Measurements from ENCODE around the gene PSAT1. TPM values are rescaled to one million over a fixed set of nuclear protein-coding genes. Genes with fewer than 3 reads are reported as not detected.
A peak's percentile ranks its signal among the peaks of the same experiment; 100 is the strongest.

Gene PSAT1
- 162 TPM for polyA plus RNA-seq (2013, experiment 1 of 2)
- polyA plus RNA-seq (2013, experiment 2 of 2) = 192 TPM

DNA sequence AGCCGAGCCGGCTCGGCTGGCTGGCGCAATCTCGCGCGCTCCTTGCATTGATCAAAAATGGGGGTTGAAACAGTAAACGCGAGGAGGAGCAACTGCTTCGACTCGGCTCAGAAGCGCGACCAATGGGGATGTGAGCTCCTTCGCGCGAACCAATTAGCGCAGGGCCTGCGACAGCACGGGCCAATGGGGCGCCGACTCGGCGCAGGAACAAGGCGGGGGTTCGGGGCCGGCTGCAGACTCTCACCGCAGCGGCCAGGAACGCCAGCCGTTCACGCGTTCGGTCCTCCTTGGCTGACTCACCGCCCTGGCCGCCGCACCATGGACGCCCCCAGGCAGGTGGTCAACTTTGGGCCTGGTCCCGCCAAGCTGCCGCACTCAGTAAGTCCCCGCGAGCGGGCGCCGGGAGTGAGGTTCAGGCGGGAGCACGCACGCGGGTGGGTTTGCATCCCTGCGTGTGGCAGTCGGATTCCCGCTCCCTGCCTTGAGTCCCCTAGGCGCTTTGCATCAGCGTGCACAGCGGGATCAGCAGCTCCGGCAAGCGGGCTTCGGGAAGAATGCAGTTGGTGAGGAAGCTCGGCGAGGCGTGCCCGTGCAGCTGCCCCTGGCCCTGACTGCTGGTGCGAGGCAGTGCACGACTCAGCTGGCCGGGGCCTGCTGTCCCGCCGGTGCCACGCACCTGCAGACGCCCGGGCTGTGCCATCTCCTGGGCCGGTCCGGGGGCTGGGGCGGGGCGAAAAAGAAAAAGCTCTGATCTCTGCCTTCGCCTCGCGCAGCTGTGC is at the start of gene PSAT1:
TSS of gene PSAT1 (plus strand) at position 233 of the 779 bp plus-strand sequence. CDS start at position 319, 86 bp downstream.
- H3K4me3 ChIP-seq (ENCODE audit: extremely low read depth, insufficient read depth, low read length, poor library complexity, severe bottlenecking) = peak within 1 kb of the TSS; percentile 69
- H3K4me1 ChIP-seq (ENCODE audit: control insufficient read depth, insufficient read depth, low read length, poor library complexity, severe bottlenecking) = peaks cover 11% of the 10 kb centered on the region
- 0% methylated on average over 64 to 74 of the region's 76 CpGs for WGBS, 2 experiments (ENCODE audit: insufficient coverage in 2 of 2)
- peaks cover 27% of the 10 kb centered on the region for H3K36me3 ChIP-seq (ENCODE audit: control insufficient read depth, insufficient read depth, low read length)
- H3K27ac ChIP-seq (ENCODE audit: low read depth, low read length, severe bottlenecking) = peak within 1 kb of the TSS; percentile 98
- no peaks in the 10 kb centered on the region for H3K9me3 ChIP-seq (ENCODE audit: control insufficient read depth, low read length)

DNA sequence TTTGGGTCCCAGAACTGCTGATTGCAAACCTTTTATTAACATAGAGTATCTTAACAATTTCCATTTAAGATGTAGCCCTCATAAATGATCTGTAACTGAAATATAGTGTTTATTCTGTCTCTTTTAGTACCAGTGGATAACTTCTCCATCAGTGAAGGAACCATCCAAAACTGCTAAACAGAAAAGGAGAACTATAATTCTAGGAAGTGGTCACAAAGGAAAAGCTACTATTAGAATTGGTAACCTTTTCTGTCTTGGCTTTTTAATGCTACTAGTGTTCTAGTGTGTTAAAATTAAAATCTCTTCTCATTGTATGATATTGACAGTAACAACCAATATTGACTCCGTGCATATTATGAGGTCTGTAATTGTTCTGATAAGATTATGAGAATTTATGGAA is 48.3 kb upstream of the PSAT1 start:
- Histone ChIP-seq H3K36me3 (ENCODE audit: control insufficient read depth, insufficient read depth, low read length) (peaks cover 33% of the 10 kb centered on the region), H3K4me1 (ENCODE audit: control insufficient read depth, insufficient read depth, low read length, poor library complexity, severe bottlenecking) (no peaks in the 10 kb centered on the region), H3K9me3 (ENCODE audit: control insufficient read depth, low read length) (no peaks in the 10 kb centered on the region), H3K27ac (ENCODE audit: low read depth, low read length, severe bottlenecking) (no peak overlapping the region), H3K4me3 (ENCODE audit: extremely low read depth, insufficient read depth, low read length, poor library complexity, severe bottlenecking) (no peak overlapping the region)
- no CpG with 5 or more reads among the region's 1 CpG for WGBS, 2 experiments (ENCODE audit: insufficient coverage in 2 of 2)

DNA sequence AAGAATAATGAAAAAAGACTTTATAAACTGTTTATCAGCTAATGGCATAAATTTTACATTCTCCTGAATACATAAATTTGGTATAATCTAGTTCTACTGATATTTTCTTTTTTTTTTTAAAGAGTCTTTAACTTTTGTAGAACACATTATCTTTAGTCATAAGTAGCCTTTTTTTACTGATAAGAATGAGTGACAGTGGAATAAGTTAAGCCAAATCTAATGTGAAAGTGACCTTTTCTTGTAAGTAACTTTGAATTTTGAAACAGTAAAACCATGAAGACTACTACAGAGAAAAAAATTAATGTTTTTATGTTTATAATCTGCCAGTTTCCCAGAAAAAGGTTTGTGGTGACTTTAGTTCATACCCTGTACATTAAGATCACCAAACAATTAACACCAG is 47.4 kb upstream of the PSAT1 start:
- no peaks in the 10 kb centered on the region for H3K9me3 ChIP-seq (ENCODE audit: control insufficient read depth, low read length)
- H3K4me1 ChIP-seq (ENCODE audit: control insufficient read depth, insufficient read depth, low read length, poor library complexity, severe bottlenecking) = no peaks in the 10 kb centered on the region
- H3K36me3 ChIP-seq (ENCODE audit: control insufficient read depth, insufficient read depth, low read length) = peaks cover 34% of the 10 kb centered on the region
- H3K27ac ChIP-seq (ENCODE audit: low read depth, low read length, severe bottlenecking) = no peak overlapping the region
- H3K4me3 ChIP-seq (ENCODE audit: extremely low read depth, insufficient read depth, low read length, poor library complexity, severe bottlenecking) = no peak overlapping the region

DNA sequence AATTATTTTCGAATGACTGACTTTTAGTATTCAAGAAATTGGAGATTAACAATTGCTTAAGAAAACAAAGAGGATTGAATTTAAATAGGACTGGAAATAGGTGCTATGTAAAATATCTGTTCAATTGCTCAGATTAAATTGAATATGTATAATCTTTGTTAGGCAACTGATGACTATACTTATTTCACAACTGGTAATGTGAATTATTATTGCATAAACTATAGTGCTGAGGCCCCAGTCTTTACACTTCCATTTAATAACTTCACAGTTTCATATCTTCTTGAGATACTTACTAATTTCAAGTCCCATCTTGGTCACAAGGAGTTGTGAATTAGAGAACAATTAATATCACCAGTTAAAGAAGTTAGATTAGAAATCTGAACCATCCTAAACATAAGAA is 44.3 kb upstream of the PSAT1 start:
- no peak overlapping the region for H3K4me3 ChIP-seq (ENCODE audit: extremely low read depth, insufficient read depth, low read length, poor library complexity, severe bottlenecking)
- H3K4me1 ChIP-seq (ENCODE audit: control insufficient read depth, insufficient read depth, low read length, poor library complexity, severe bottlenecking) = no peaks in the 10 kb centered on the region
- H3K36me3 ChIP-seq (ENCODE audit: control insufficient read depth, insufficient read depth, low read length) = peaks cover 30% of the 10 kb centered on the region
- no peaks in the 10 kb centered on the region for H3K9me3 ChIP-seq (ENCODE audit: control insufficient read depth, low read length)
- WGBS, 2 experiments (ENCODE audit: insufficient coverage in 2 of 2) = no CpG with 5 or more reads among the region's 1 CpG
- no peak overlapping the region for H3K27ac ChIP-seq (ENCODE audit: low read depth, low read length, severe bottlenecking)

DNA sequence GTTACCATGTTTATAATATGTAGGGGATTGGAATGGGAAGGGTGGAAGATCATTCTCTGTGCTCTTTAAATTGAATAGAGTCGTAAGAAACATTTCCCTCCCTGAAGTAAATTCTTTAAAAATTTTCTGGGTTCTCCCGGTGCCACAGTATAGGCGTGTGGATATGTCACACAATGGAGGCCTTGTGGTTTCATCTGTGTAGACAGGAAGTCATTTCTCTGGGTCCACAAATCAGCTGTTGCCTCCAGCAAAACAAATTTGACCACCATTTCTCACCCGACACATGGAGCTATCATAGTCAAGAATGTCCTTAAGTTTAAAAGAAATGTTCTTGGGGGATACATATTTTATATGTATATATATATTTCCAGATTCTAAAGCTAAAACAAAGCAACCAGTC is 43.6 kb upstream of the PSAT1 start:
- Histone ChIP-seq H3K4me3 (ENCODE audit: extremely low read depth, insufficient read depth, low read length, poor library complexity, severe bottlenecking) (no peak overlapping the region), H3K4me1 (ENCODE audit: control insufficient read depth, insufficient read depth, low read length, poor library complexity, severe bottlenecking) (no peaks in the 10 kb centered on the region), H3K27ac (ENCODE audit: low read depth, low read length, severe bottlenecking) (no peak overlapping the region), H3K9me3 (ENCODE audit: control insufficient read depth, low read length) (no peaks in the 10 kb centered on the region), H3K36me3 (ENCODE audit: control insufficient read depth, insufficient read depth, low read length) (peaks cover 37% of the 10 kb centered on the region)
- 73 to 92% methylated on average over 2 of the region's 4 CpGs for WGBS, 2 experiments (ENCODE audit: insufficient coverage in 2 of 2)

DNA sequence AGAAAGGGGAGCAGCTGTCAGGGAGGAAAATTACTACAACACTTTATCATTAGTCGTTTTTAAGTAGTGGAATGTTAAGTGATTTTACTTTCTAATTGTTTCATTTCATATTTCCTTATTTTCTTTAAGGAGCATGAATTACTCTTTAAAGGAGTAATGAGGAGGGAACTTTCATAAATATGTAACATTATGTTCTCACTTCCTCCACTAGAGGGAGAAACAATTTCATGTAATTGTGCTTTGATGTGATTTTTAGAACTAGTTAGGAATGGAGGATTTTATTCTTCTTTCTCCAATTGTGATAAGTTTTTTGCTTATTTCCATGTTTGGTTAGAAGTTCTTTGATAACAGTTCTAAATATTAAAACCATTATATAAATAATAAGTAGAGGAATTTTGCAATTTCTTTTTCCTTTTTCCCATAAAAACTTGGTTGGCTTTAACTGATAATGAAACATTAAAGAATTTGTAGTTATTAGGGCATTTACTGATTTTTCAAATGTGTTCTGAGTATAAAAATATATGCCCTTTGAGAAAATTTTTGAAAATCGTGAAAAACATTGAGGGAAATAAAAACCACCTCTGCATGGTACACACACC is 35.4 kb upstream of the PSAT1 start:
- H3K4me1 ChIP-seq (ENCODE audit: control insufficient read depth, insufficient read depth, low read length, poor library complexity, severe bottlenecking) = no peaks in the 10 kb centered on the region
- no peaks in the 10 kb centered on the region for H3K9me3 ChIP-seq (ENCODE audit: control insufficient read depth, low read length)
- no peak overlapping the region for H3K27ac ChIP-seq (ENCODE audit: low read depth, low read length, severe bottlenecking)
- peaks cover 43% of the 10 kb centered on the region for H3K36me3 ChIP-seq (ENCODE audit: control insufficient read depth, insufficient read depth, low read length)
- no peak overlapping the region for H3K4me3 ChIP-seq (ENCODE audit: extremely low read depth, insufficient read depth, low read length, poor library complexity, severe bottlenecking)
- WGBS, 2 experiments (ENCODE audit: insufficient coverage in 2 of 2) = no CpG with 5 or more reads among the region's 2 CpGs

DNA sequence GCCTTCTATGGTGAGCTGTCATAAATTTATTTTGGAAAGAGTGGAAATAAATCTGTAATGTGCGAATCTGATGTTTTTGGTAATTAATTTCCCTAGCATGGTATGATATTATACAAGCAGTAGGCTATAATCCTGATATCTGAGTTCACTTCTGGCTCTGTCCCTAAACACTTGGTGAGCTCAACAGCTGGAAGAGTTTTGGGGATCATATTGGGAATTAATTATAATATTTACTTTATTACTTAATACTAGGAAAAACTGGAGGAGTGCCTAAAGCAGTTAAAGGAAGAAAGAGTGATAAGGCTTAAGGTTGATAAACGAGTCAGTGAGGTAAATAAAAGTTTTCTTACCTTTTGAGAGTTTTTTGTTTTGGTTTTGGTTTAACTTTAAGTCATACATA is 34.3 kb upstream of the PSAT1 start:
- Histone ChIP-seq H3K27ac (ENCODE audit: low read depth, low read length, severe bottlenecking) (no peak overlapping the region), H3K4me3 (ENCODE audit: extremely low read depth, insufficient read depth, low read length, poor library complexity, severe bottlenecking) (no peak overlapping the region), H3K9me3 (ENCODE audit: control insufficient read depth, low read length) (no peaks in the 10 kb centered on the region), H3K36me3 (ENCODE audit: control insufficient read depth, insufficient read depth, low read length) (peaks cover 43% of the 10 kb centered on the region), H3K4me1 (ENCODE audit: control insufficient read depth, insufficient read depth, low read length, poor library complexity, severe bottlenecking) (no peaks in the 10 kb centered on the region)
- WGBS, 2 experiments (ENCODE audit: insufficient coverage in 2 of 2) = 83% methylated on average over 1 of the region's 2 CpGs; no CpG with 5 or more reads in 1 of the 2 experiments

DNA sequence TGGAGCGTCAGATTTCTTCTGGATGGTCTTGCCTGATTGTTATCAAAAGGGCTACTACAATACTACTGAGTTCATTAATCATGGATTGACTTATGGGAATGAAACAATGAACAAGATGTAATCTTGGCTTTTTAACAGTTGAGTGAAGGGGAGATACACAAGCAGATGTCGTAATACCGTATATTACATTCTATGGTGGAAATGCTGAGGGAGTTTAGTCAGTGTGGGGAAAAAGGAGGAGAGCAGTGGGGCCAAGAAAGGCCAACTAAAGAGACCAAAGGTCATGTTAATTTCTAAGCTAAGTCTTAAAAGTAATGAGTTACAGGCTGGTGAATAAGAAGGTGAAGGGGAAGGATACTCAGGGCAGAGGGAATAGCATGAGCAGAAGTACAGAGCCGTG is 29.0 kb upstream of the PSAT1 start:
- Histone ChIP-seq H3K4me3 (ENCODE audit: extremely low read depth, insufficient read depth, low read length, poor library complexity, severe bottlenecking) (no peak overlapping the region), H3K27ac (ENCODE audit: low read depth, low read length, severe bottlenecking) (no peak overlapping the region), H3K36me3 (ENCODE audit: control insufficient read depth, insufficient read depth, low read length) (peaks cover 56% of the 10 kb centered on the region), H3K4me1 (ENCODE audit: control insufficient read depth, insufficient read depth, low read length, poor library complexity, severe bottlenecking) (no peaks in the 10 kb centered on the region), H3K9me3 (ENCODE audit: control insufficient read depth, low read length) (no peaks in the 10 kb centered on the region)
- 96 to 100% methylated on average over 3 of the region's 4 CpGs for WGBS, 2 experiments (ENCODE audit: insufficient coverage in 2 of 2)

DNA sequence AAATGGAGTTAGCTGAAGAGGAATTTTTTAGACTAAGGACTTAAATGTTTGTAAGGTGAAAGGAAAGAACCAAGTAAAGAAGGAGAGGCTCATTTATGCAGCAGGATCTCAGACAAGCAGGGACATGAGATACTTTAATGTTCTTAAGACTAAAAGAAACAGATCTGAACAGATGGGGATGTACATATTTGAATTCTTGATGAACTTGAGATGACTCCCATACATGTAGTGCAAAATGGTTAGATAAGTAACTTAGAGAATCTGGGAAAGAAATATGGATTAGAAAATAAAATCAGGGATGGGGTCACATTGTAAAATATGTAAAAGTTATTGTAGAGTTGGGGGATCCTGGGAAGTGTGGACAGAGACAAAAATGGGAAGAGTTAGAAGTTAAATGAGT is 27.1 kb upstream of the PSAT1 start:
- peaks cover 55% of the 10 kb centered on the region for H3K36me3 ChIP-seq (ENCODE audit: control insufficient read depth, insufficient read depth, low read length)
- H3K9me3 ChIP-seq (ENCODE audit: control insufficient read depth, low read length) = no peaks in the 10 kb centered on the region
- H3K27ac ChIP-seq (ENCODE audit: low read depth, low read length, severe bottlenecking) = no peak overlapping the region
- no peak overlapping the region for H3K4me3 ChIP-seq (ENCODE audit: extremely low read depth, insufficient read depth, low read length, poor library complexity, severe bottlenecking)
- H3K4me1 ChIP-seq (ENCODE audit: control insufficient read depth, insufficient read depth, low read length, poor library complexity, severe bottlenecking) = peaks cover 7% of the 10 kb centered on the region

DNA sequence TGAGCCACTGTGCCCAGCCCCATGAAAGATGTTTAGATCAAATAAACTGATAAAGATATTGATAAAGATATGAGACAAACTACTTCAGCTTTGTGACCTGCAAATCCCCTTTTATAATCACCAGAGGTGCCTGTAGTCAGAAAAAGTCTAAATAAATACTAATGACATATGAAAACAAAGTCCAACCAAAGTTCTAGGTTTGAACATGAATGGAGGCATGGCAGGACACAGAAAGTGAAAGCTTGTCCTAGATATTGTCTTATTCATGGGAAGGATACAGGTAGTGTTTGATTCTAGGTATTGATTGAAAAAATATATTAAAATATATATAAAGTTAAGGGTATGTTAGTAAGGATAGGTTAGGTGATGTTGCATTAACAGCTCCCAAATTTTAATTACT is 24.6 kb upstream of the PSAT1 start:
- H3K4me3 ChIP-seq (ENCODE audit: extremely low read depth, insufficient read depth, low read length, poor library complexity, severe bottlenecking) = no peak overlapping the region
- peaks cover 7% of the 10 kb centered on the region for H3K4me1 ChIP-seq (ENCODE audit: control insufficient read depth, insufficient read depth, low read length, poor library complexity, severe bottlenecking)
- H3K27ac ChIP-seq (ENCODE audit: low read depth, low read length, severe bottlenecking) = no peak overlapping the region
- H3K36me3 ChIP-seq (ENCODE audit: control insufficient read depth, insufficient read depth, low read length) = peaks cover 41% of the 10 kb centered on the region
- no peaks in the 10 kb centered on the region for H3K9me3 ChIP-seq (ENCODE audit: control insufficient read depth, low read length)

DNA sequence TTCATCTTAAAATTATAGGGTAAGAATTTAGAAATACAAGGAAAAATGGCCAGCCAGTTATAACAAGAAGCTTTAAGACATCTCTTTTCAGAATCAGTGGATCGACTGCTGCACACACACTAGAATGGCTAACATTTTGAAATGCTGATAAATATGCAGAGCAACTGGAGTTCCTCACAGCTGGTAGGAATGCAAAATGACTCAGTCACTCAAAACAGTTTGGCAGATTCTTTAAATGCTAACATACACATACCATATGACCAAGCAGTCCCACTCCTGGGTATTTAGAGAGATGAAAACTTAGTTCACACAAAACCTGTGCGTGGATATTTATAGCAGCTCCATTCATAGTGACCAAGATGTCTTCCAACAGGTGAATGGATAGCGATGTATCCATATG is 23.2 kb upstream of the PSAT1 start:
- no peak overlapping the region for H3K27ac ChIP-seq (ENCODE audit: low read depth, low read length, severe bottlenecking)
- H3K4me3 ChIP-seq (ENCODE audit: extremely low read depth, insufficient read depth, low read length, poor library complexity, severe bottlenecking) = no peak overlapping the region
- peaks cover 7% of the 10 kb centered on the region for H3K4me1 ChIP-seq (ENCODE audit: control insufficient read depth, insufficient read depth, low read length, poor library complexity, severe bottlenecking)
- 95 to 100% methylated on average over 1 to 3 of the region's 3 CpGs for WGBS, 2 experiments (ENCODE audit: insufficient coverage in 2 of 2)
- no peaks in the 10 kb centered on the region for H3K9me3 ChIP-seq (ENCODE audit: control insufficient read depth, low read length)
- peaks cover 30% of the 10 kb centered on the region for H3K36me3 ChIP-seq (ENCODE audit: control insufficient read depth, insufficient read depth, low read length)
